Lower lobe of right lung (tissue), 2 donors: ENCODE data around the gene MAMSTR. TPM values are rescaled to one million over a fixed set of nuclear protein-coding genes. Genes with fewer than 3 reads are reported as not detected.

ENCODE experiments used
- ATAC-seq, 2 donors: fragments of 200-7000 bp; cut with Tn5 transposase; one replicate each; pipeline ENCODE4 v1.9.1; 2020 to 2022; ENCODE audit warnings: mild to moderate bottlenecking in 2 of 2, moderate library complexity in 2 of 2
- DNase-seq: peaks from one replicate; pipeline ENCODE4 v3.0.0-alpha.2; 2020
- H3K27ac ChIP-seq: fragments of 200-600 bp; one replicate; pipeline ENCODE4 v1.8.0; 2022
- H3K27me3 ChIP-seq: fragments of 200-600 bp; one replicate; pipeline ENCODE4 v1.8.0; 2022; ENCODE audit warnings: low read depth
- H3K36me3 ChIP-seq: fragments of 200-600 bp; one replicate; pipeline ENCODE4 v1.8.0; 2022; ENCODE audit warnings: mild to moderate bottlenecking
- H3K4me1 ChIP-seq: fragments of 200-600 bp; one replicate; pipeline ENCODE4 v1.8.0; 2022
- H3K4me3 ChIP-seq: fragments of 200-600 bp; one replicate; pipeline ENCODE4 v1.8.0; 2022; ENCODE audit warnings: mild to moderate bottlenecking
- H3K9me3 ChIP-seq: fragments of 200-600 bp; one replicate; pipeline ENCODE4 v1.8.0; 2022
- intact Hi-C: fragments of 100-400 bp; cut with DNase I; formaldehyde crosslinking; loops from one replicate; pipeline ENCODE4 v1.11.0; 2022
- total RNA-seq: library from RNA; stranded (reverse); fragmentation: NEBNext Ultra II Directional; extraction: Animal tissue kit (Norgen Biotek cat#: 25700); gene quantifications from one replicate; pipeline ENCODE4 v1.2.1, GENCODE V29; 2021
- TF ChIP-seq, protein P1 (sequence below): fragments of 200-600 bp; IDR thresholded peaks from one replicate; pipeline ENCODE4 v1.8.0; 2022; ENCODE audit warnings: antibody characterized with exemption, mild to moderate bottlenecking
- donor health status: DM: no; HTN: yes; CAD: no; lungs with severe emphysema.

The MAMSTR gene
- total RNA-seq, 1 donor from 2014 or later: 1.5 TPM

GRCh38 chr19:48755084-48755641 lies 35.6 kb upstream of the MAMSTR start, which contains the start of gene FGF21:
TSS of gene FGF21 (plus strand) at chr19:48755524. CDS start at chr19:48756237, 713 bp downstream.
- H3K4me3 ChIP-seq: no peak within 1 kb of the TSS
- no peaks in the 10 kb centered on the region for H3K36me3 ChIP-seq
- peak within 1 kb of the TSS; percentile 75 for H3K27ac ChIP-seq
- H3K4me1 ChIP-seq: peaks cover 23% of the 10 kb centered on the region
- peaks cover 24% of the 10 kb centered on the region for H3K27me3 ChIP-seq
- intact Hi-C loops: no loop called here
- no peak for ATAC-seq
- DNase-seq: no peak
- H3K9me3 ChIP-seq: no peaks in the 10 kb centered on the region
- TF ChIP-seq, protein P1, sequence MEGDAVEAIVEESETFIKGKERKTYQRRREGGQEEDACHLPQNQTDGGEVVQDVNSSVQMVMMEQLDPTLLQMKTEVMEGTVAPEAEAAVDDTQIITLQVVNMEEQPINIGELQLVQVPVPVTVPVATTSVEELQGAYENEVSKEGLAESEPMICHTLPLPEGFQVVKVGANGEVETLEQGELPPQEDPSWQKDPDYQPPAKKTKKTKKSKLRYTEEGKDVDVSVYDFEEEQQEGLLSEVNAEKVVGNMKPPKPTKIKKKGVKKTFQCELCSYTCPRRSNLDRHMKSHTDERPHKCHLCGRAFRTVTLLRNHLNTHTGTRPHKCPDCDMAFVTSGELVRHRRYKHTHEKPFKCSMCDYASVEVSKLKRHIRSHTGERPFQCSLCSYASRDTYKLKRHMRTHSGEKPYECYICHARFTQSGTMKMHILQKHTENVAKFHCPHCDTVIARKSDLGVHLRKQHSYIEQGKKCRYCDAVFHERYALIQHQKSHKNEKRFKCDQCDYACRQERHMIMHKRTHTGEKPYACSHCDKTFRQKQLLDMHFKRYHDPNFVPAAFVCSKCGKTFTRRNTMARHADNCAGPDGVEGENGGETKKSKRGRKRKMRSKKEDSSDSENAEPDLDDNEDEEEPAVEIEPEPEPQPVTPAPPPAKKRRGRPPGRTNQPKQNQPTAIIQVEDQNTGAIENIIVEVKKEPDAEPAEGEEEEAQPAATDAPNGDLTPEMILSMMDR: no peak

DNA sequence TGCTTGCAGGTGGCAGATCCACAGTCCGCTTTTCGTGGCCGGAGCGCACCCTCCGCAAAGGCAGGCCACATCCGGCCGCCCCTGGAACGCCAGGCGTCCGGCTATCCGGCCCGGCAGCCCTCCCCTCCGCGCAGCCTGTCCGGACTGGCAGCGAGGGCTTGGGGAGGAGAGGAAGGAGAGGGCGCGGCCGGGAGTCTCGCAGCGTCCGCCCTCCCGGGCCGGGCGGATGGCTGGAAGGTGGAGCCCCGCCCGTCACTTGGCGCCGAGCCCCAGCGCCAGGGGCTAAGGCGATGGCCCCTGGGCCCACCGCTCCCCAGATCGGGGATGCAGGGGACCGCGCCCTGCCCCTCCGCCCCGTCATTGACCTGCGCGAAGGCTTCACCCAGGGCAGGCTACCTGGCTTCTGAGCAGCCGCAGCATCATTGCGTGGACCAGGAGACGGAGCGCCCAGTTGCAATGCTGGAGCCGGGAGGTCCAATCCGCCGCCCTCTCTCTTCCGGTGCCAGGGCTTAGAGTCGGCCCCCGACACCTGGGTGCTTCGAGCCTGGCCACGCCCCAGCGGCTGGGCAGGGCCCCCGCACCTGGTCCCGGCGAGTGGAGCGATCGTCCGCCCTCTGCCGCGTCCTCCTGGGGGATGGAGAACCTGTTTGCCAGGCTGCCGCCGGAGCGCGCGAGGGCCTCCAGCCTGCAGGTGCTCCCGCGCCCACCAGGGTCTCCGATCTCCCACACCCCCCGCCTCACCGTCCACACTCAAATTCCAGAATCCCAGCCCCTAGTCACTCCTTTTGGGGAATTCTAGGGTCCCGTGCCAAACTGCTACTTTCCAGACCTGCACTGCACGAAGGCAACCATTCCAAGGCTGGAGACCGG lies 33.2 kb upstream of the MAMSTR start, which contains the start of gene FUT1:
Gene FUT1 (minus strand): TSS at position 146 of the 870 bp plus-strand sequence. CDS start 1,360 bp downstream, outside the sequence.
- Histone ChIP-seq H3K9me3 (no peaks in the 10 kb centered on the region), H3K27ac (peak within 1 kb of the TSS; percentile 75), H3K4me3 (peak within 1 kb of the TSS; percentile 61), H3K36me3 (no peaks in the 10 kb centered on the region), H3K27me3 (peaks cover 24% of the 10 kb centered on the region), H3K4me1 (peaks cover 26% of the 10 kb centered on the region)
- intact Hi-C loops: no loop called here
- ATAC-seq: peak; percentile 91 to 92
- TF ChIP-seq, protein P1: peak; percentile 20
- peak; percentile 83 for DNase-seq

DNA sequence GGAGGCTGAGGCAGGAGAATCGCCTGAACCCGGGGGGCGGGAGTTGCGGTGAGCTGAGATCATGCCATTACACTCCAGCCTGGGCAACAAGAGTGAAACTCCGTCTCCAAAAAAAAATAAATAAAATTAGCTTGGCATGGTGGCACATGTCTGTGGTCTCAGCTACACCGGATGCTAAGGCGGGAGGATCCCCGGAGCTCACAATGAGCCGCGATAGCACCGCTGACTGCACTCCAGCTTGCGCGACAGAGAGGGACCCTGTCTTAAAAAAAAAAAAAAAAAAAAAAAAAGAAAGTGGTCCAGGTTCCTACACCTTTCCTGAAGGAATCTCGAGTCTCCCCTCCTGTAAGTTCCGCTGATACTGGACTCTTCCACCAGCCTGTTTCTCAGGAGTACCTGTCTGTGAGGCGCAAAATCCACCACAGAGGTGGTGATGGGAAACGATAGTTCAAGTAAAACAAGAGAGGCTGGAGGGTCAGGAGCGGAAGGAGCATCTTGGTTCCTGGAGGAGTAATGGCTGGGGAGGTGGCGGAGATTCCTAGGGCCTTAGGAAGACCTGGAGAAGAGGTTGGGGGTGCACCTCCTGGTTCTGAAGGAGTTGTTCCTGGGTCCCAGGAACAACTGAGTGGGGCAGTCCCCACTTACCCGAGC lies 32.4 kb upstream of the MAMSTR start:
- no peaks in the 10 kb centered on the region for H3K36me3 ChIP-seq
- H3K27ac ChIP-seq: peak overlapping the region; percentile 75
- no peak for DNase-seq
- peaks cover 26% of the 10 kb centered on the region for H3K4me1 ChIP-seq
- TF ChIP-seq, protein P1: no peak
- intact Hi-C loops: no loop called here
- no peak for ATAC-seq
- H3K9me3 ChIP-seq: no peaks in the 10 kb centered on the region
- peaks cover 24% of the 10 kb centered on the region for H3K27me3 ChIP-seq
- H3K4me3 ChIP-seq: peak overlapping the region; percentile 61

- TF ChIP-seq, protein P1: no peak
- Histone ChIP-seq H3K27ac (no peak overlapping the region), H3K4me1 (peaks cover 26% of the 10 kb centered on the region), H3K4me3 (peak overlapping the region; percentile 61), H3K9me3 (no peaks in the 10 kb centered on the region), H3K27me3 (peaks cover 24% of the 10 kb centered on the region), H3K36me3 (no peaks in the 10 kb centered on the region)
- intact Hi-C loops: no loop called here
- ATAC-seq (no peak), DNase-seq (no peak)
These were observed 31.4 kb upstream of the MAMSTR start for GRCh38 chr19:48750771-48751504.

DNA sequence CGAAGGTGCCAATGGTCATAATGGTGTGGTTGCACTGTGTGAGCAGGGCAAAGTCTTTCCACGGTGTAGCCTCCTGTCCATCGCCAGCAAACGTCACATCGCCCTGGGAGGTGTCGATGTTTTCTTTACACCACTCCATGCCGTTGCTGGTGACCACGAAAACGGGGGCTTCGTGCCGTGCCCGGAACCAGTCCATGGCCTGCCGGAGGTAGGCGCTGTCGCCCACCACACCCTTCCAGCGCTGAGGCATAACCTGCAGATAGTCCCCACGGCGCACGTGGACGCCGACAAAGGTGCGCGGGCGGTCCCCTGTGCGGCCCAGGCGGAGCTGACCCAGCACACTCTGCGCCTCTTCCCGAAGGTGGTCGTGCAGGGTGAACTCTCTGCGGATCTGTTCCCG lies 30.8 kb upstream of the MAMSTR start:
- Histone ChIP-seq H3K27ac (no peak overlapping the region), H3K4me1 (peaks cover 26% of the 10 kb centered on the region), H3K36me3 (no peaks in the 10 kb centered on the region), H3K4me3 (peak overlapping the region; percentile 61), H3K27me3 (peaks cover 29% of the 10 kb centered on the region), H3K9me3 (no peaks in the 10 kb centered on the region)
- intact Hi-C loops: no loop called here
- TF ChIP-seq, protein P1: no peak
- ATAC-seq: no peak
- no peak for DNase-seq
